ENCODE measurements around the gene PTPRC. TPM values are rescaled to one million over a fixed set of nuclear protein-coding genes. Genes with fewer than 3 reads are reported as not detected.

Gene PTPRC
- total and polyA plus RNA-seq, 2 experiments from 2014 or later: 0.66 to 0.86 TPM

GRCh38 chr1:198641966-198642668, 3.3 kb downstream of the PTPRC start:
- no peak for DNase-seq
- no peak overlapping the region for H3K4me2 ChIP-seq (ENCODE audit: unreplicated experiment)
- WGBS, 2 experiments (ENCODE audit: low coverage in 1 of 2, low lambda C conversion rate in 2 of 2, missing lambda C conversion rate in 2 of 2): 91% methylated on average over 5 of the region's 5 CpGs
- H2AFZ ChIP-seq: peak overlapping the region; percentile 6; the same call in 1 of the 2 replicates
- peaks cover 8% of the 10 kb centered on the region for H3K4me1 ChIP-seq (ENCODE audit: insufficient read depth)
- no peaks in the 10 kb centered on the region for H3K9me2 ChIP-seq (ENCODE audit: insufficient read depth)
- H3K36me3 ChIP-seq (ENCODE audit: low read depth): no peaks in the 10 kb centered on the region
- no peak for TF ChIP-seq EZH2 (IDR thresholded peaks at IDR 0.05; ENCODE audit: insufficient read depth, poor library complexity, severe bottlenecking)
- no peak for TF ChIP-seq EZH2phosphoT487 (IDR thresholded peaks at IDR 0.05; ENCODE audit: insufficient read depth, low read depth)
- no peaks in the 10 kb centered on the region for H3K27me3 ChIP-seq (replicated peaks; ENCODE audit: insufficient read depth)
- no peaks in the 10 kb centered on the region for H3F3A ChIP-seq (ENCODE audit: insufficient read depth)
- no peak overlapping the region for H3K9ac ChIP-seq
- no peaks in the 10 kb centered on the region for H3K79me2 ChIP-seq (ENCODE audit: insufficient read depth)
- H3K9me3 ChIP-seq (ENCODE audit: low read depth): no peaks in the 10 kb centered on the region
- in situ Hi-C loops (cut with MboI): no loop called here
- H3K27ac ChIP-seq: no peak overlapping the region
- H3K4me3 ChIP-seq: no peak overlapping the region
- H4K20me1 ChIP-seq (ENCODE audit: insufficient read depth): no peaks in the 10 kb centered on the region

- Histone ChIP-seq H3K4me2 (ENCODE audit: unreplicated experiment) (no peak overlapping the region), H3K27me3 (replicated peaks; ENCODE audit: insufficient read depth) (no peaks in the 10 kb centered on the region), H3K9ac (no peak overlapping the region), H3K4me1 (ENCODE audit: insufficient read depth) (peaks cover 8% of the 10 kb centered on the region), H3F3A (ENCODE audit: insufficient read depth) (no peaks in the 10 kb centered on the region), H3K9me3 (ENCODE audit: low read depth) (no peaks in the 10 kb centered on the region), H3K79me2 (ENCODE audit: insufficient read depth) (no peaks in the 10 kb centered on the region), H2AFZ (no peak overlapping the region), H3K27ac (no peak overlapping the region), H3K9me2 (ENCODE audit: insufficient read depth) (no peaks in the 10 kb centered on the region), H3K36me3 (ENCODE audit: low read depth) (no peaks in the 10 kb centered on the region), H4K20me1 (ENCODE audit: insufficient read depth) (no peaks in the 10 kb centered on the region), H3K4me3 (no peak overlapping the region)
- in situ Hi-C loops (cut with MboI): no loop called here
- DNase-seq: no peak
- TF ChIP-seq EZH2 (IDR thresholded peaks at IDR 0.05; ENCODE audit: insufficient read depth, poor library complexity, severe bottlenecking) (no peak), EZH2phosphoT487 (IDR thresholded peaks at IDR 0.05; ENCODE audit: insufficient read depth, low read depth) (no peak)
Observed at GRCh38 chr1:198642983-198643382, 4.1 kb downstream of the PTPRC start.

GRCh38 chr1:198643808-198644207, 5.0 kb downstream of the PTPRC start:
- peaks cover 8% of the 10 kb centered on the region for H3K4me1 ChIP-seq (ENCODE audit: insufficient read depth)
- H2AFZ ChIP-seq: no peak overlapping the region
- no peak for TF ChIP-seq EZH2 (IDR thresholded peaks at IDR 0.05; ENCODE audit: insufficient read depth, poor library complexity, severe bottlenecking)
- no peak for TF ChIP-seq EZH2phosphoT487 (IDR thresholded peaks at IDR 0.05; ENCODE audit: insufficient read depth, low read depth)
- no peak overlapping the region for H3K27ac ChIP-seq
- DNase-seq: no peak
- H3K79me2 ChIP-seq (ENCODE audit: insufficient read depth): no peaks in the 10 kb centered on the region
- no peaks in the 10 kb centered on the region for H3K9me2 ChIP-seq (ENCODE audit: insufficient read depth)
- in situ Hi-C loops (cut with MboI): no loop called here
- H3K36me3 ChIP-seq (ENCODE audit: low read depth): no peaks in the 10 kb centered on the region
- no peak overlapping the region for H3K4me3 ChIP-seq
- no peak overlapping the region for H3K9ac ChIP-seq
- H3K9me3 ChIP-seq (ENCODE audit: low read depth): no peaks in the 10 kb centered on the region
- H3K27me3 ChIP-seq (replicated peaks; ENCODE audit: insufficient read depth): no peaks in the 10 kb centered on the region
- no peaks in the 10 kb centered on the region for H4K20me1 ChIP-seq (ENCODE audit: insufficient read depth)
- no peaks in the 10 kb centered on the region for H3F3A ChIP-seq (ENCODE audit: insufficient read depth)
- H3K4me2 ChIP-seq (ENCODE audit: unreplicated experiment): no peak overlapping the region
- 29 to 43% methylated on average over 1 of the region's 1 CpG for WGBS, 2 experiments (ENCODE audit: low coverage in 1 of 2, low lambda C conversion rate in 2 of 2, missing lambda C conversion rate in 2 of 2)

GRCh38 chr1:198647055-198647454, 8.2 kb downstream of the PTPRC start:
- H3K9ac ChIP-seq: no peak overlapping the region
- H3K9me2 ChIP-seq (ENCODE audit: insufficient read depth): no peaks in the 10 kb centered on the region
- in situ Hi-C loops (cut with MboI): no loop called here
- no peaks in the 10 kb centered on the region for H3K36me3 ChIP-seq (ENCODE audit: low read depth)
- H3K4me2 ChIP-seq (ENCODE audit: unreplicated experiment): no peak overlapping the region
- DNase-seq: no peak
- no peaks in the 10 kb centered on the region for H3K79me2 ChIP-seq (ENCODE audit: insufficient read depth)
- H3K4me1 ChIP-seq (ENCODE audit: insufficient read depth): peaks cover under 1% of the 10 kb centered on the region; the same call in 1 of the 2 replicates
- no peaks in the 10 kb centered on the region for H3K27me3 ChIP-seq (replicated peaks; ENCODE audit: insufficient read depth)
- no peaks in the 10 kb centered on the region for H3K9me3 ChIP-seq (ENCODE audit: low read depth)
- no peak for TF ChIP-seq EZH2phosphoT487 (IDR thresholded peaks at IDR 0.05; ENCODE audit: insufficient read depth, low read depth)
- no peak for TF ChIP-seq EZH2 (IDR thresholded peaks at IDR 0.05; ENCODE audit: insufficient read depth, poor library complexity, severe bottlenecking)
- no peak overlapping the region for H3K4me3 ChIP-seq
- WGBS, 2 experiments (ENCODE audit: low coverage in 1 of 2, low lambda C conversion rate in 2 of 2, missing lambda C conversion rate in 2 of 2): 61 to 64% methylated on average over 1 of the region's 1 CpG
- H3F3A ChIP-seq (ENCODE audit: insufficient read depth): no peaks in the 10 kb centered on the region
- no peaks in the 10 kb centered on the region for H4K20me1 ChIP-seq (ENCODE audit: insufficient read depth)
- no peak overlapping the region for H2AFZ ChIP-seq
- H3K27ac ChIP-seq: no peak overlapping the region

- no peak for DNase-seq
- H3K4me3 ChIP-seq: no peak overlapping the region
- H2AFZ ChIP-seq: no peak overlapping the region
- H3K9me3 ChIP-seq (ENCODE audit: low read depth): no peaks in the 10 kb centered on the region
- no peak overlapping the region for H3K27ac ChIP-seq
- H3K9me2 ChIP-seq (ENCODE audit: insufficient read depth): no peaks in the 10 kb centered on the region
- in situ Hi-C loops (cut with MboI): no loop called here
- no peaks in the 10 kb centered on the region for H4K20me1 ChIP-seq (ENCODE audit: insufficient read depth)
- H3K27me3 ChIP-seq (replicated peaks; ENCODE audit: insufficient read depth): no peaks in the 10 kb centered on the region
- H3K9ac ChIP-seq: no peak overlapping the region
- no peaks in the 10 kb centered on the region for H3K79me2 ChIP-seq (ENCODE audit: insufficient read depth)
- TF ChIP-seq EZH2phosphoT487 (IDR thresholded peaks at IDR 0.05; ENCODE audit: insufficient read depth, low read depth): no peak
- TF ChIP-seq EZH2 (IDR thresholded peaks at IDR 0.05; ENCODE audit: insufficient read depth, poor library complexity, severe bottlenecking): no peak
- H3K36me3 ChIP-seq (ENCODE audit: low read depth): 0 out of 2 replicates have a peak, but pooled peaks cover 5% of the 10 kb centered on the region
- no peaks in the 10 kb centered on the region for H3K4me1 ChIP-seq (ENCODE audit: insufficient read depth)
- no peaks in the 10 kb centered on the region for H3F3A ChIP-seq (ENCODE audit: insufficient read depth)
- H3K4me2 ChIP-seq (ENCODE audit: unreplicated experiment): no peak overlapping the region
Observed at GRCh38 chr1:198648592-198648991, 9.8 kb downstream of the PTPRC start.

Measured in GM23248 (cell line).